HG03097 (cell line): ENCODE measurements around the gene ABCD1.
"Not testable (repeated sequence)": the region's sequence is repeated elsewhere in the genome, so short reads cannot be mapped to it uniquely, and the experiment has no call there.

Source experiments
- ATAC-seq: cut with Tn5 transposase; IDR thresholded peaks from one replicate; pipeline ENCODE4 v1.9.1; 2021; ENCODE audit not compliant: unreplicated experiment, low FRiP score

ABCD1 gene

DNA sequence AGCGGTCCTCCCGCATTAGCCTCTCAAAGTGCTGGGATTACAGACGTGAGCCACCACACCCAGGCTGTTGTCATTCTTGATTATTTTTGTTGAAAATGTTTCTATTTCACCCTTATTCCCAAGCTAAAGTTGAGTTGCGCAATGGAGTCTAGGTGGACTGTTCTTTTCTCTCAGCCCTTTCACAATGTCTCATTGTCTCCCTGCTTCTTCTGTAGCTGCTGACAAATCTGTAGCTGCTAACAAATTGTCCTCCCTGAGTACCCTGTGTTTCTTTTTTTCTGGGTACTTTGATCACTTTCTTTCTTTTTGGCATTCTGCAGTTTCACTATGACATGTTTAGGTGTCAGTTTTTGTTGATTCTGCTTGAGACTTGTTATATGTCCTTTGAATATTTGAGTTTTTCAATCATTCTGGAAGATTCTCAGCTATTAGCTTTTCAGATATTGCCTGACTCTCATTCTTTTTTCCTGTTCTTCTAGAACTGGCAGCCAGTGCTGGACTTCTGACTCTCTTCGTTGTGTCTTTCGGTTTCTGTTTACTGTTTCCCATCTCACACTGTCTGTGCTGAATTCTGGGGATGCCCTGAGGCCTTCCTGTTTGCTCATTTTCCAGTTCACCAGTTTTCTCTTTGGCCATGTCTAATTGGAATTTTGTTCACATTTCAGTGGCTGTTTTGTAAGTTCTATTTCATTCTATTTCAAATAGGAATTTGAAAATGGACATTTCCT, 6.6 kb downstream of the ABCD1 start:
- ATAC-seq, result no peak

DNA sequence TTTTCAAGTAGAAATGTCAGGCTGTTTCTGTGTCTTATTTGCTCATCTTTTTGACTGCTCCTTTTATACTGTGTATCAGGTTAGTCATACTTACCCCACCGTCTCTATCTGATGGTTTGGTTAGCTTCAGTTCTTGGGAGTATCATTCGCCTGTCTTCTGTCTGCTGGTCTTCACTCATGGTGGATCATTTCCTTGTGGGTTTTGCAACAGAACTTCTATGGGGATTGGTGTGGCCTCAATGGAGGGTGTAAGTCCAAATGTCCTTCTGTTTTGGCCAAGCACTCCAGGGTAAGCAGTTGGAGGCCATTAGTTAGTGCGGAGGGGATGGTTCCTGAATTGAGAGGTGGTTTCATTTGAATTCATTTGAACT, 7.2 kb downstream of the ABCD1 start:
- no peak for ATAC-seq

DNA sequence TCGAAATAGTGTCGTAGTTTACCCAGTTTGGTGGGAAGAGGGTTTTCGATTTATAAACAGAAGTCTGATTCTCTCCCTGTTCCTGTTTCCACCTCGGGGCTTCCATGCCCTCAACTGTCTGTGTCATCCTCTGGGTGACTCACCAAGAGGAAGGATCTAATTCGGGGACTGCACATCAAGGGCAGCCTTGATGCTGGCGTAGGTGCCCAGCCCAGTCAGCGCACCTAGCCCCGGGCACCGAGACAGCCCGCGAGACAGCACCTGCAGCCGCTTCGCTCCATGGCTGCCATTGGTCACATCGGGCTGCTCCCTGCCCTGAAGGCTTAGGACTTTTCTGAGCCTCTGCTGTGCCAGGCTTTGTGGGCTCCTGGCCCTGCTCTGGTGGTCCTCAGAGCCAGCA, 7.7 kb downstream of the ABCD1 start:
- no peak for ATAC-seq

DNA sequence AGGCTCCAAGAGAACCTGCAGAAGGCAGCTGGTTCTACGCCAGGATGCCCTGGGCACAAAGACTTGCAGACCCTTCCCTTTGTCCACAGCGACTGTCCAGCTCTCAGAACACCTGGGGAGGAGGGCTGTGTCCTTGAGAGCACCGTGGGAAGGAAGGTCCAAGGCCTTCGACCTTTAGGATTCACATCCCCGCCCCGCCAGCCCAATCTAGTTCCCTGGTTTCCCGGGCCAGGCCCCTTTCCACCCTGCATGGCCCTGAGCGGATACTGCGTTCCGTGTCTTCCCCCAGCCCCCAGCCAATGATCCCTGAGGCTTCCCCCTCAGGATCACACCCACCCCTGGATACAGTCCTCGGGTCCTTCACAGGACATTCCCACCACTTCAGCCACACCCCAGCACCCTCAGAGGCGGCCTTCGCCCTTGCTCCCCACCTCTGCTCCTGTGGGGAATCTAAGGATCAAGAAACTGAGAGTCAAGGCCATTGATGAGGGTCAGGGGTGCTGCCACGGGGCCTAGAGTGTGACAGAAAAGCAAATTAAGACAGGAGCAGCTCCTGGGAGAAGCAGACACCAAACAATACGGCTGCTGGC, 9.1 kb downstream of the ABCD1 start:
- no peak for ATAC-seq

- ATAC-seq, result no peak
These were observed 10.2 kb downstream of the ABCD1 start for GRCh38 chrX:153734871-153735270.

DNA sequence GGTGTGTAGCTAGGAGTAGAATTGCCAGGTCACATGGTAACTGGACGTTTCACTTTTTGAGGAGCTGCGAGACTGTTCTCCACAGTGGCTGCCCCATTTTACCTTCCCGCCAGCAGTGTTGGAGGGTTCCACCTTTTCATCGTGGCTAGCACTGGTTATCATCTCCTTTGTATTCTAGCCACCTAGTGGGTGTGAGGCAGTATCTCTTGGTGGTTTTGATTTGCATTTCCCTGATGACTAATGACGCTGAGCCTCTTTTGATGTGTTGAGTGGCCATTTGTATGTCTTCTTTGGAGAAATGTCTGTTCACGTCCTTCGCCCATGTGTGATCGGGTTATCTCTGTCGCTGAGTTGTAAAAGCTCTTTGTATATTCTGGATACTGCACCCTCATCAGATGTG, 10.6 kb downstream of the ABCD1 start:
- ATAC-seq, result no peak

GRCh38 chrX:153736071-153736820, 11.6 kb downstream of the ABCD1 start:
- no peak for ATAC-seq

DNA sequence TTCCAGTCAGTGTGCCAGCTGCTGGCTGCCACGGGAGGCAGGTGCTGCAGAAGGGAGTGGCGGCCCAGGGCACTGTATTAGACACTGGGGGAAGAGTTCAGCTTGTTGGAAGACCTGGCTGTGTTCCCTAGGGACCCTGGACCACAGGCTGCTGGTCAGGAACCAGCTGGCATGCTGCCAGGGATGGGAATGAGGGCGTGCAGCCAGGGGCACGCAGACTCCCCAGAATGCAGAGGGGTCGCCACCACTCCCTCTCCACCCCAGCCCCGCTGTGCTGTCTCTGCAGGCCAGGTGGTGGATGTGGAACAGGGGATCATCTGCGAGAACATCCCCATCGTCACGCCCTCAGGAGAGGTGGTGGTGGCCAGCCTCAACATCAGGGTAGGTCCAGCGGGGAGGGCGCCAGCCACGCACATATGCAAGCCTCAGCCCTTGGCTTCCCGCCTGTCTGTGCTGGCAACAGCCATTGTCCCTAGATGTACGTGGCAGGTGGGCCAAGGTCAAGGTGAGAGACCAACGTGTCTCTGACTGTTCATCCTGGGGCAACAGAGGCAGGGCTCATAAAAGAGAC, 12.3 kb downstream of the ABCD1 start:
- no peak for ATAC-seq

GRCh38 chrX:153738056-153738605, 13.5 kb downstream of the ABCD1 start:
- no peak for ATAC-seq

- no peak for ATAC-seq
These were observed 15.3 kb downstream of the ABCD1 start for GRCh38 chrX:153739754-153740486.

GRCh38 chrX:153740631-153741222, 16.1 kb downstream of the ABCD1 start:
- no peak for ATAC-seq

DNA sequence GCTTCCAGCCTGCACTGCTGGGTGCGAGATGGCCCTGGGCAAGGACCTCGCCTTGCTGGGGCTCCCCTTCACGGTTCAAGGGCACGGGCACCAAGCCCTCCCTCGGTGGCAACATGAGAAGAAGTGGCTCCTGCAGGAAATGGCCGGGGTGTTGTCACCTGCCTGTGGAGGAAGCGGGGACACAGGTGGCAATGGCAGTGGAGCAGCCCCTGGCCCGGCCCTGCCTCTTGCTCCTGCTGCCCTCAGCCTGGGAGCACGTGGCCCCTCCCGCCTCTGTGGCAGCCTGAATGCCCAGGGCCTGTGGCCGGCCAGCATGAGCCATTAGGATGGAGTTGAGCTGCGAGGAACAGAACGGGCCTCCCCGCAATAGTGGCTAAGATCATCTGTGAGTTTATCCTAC, 16.8 kb downstream of the ABCD1 start:
- ATAC-seq, result no peak

DNA sequence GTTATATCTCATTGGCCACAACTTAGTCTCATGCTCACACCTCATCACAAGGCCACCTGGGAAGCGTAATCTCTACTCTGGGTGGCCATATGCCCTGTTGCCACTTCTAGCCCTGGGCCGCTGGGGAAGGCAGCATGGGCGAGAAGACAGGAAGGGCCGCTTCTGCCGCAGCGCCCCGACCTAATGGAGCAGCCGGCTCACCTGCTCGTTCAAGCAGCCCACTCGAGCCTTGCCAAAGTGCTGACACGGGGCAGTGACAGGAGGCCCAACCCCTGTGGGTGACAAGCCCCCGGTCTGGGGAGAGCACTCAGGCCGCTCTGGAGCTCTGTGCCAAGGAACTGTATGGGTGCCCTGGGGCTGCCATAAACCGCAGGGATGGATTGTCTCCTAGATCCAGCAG, 17.5 kb downstream of the ABCD1 start:
- ATAC-seq, result not testable (repeated sequence)

DNA sequence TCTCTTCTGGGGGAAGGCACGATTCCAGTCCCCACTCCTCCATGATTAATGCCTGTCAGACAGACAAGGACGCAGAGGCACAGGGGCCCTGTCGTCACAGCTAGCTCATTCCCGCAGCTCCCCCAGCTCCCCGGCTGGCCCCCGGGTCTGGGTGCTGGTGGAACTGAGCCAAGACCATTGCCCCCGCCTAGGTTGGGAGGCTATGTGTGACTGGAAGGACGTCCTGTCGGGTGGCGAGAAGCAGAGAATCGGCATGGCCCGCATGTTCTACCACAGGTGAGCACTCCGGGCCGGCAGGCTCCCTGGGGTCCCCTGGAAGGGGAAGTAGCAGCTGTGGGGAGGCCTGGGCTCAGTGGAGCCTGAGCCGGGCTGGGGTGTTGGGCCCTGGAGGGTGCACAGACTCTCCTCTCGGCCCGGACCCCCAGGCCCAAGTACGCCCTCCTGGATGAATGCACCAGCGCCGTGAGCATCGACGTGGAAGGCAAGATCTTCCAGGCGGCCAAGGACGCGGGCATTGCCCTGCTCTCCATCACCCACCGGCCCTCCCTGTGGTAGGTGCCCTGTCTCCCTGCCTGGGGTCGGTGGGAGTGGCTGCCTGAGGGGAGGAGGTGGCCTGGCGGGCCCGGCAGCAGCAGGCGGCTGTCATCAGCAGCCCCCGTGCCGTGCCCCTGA, 18.3 kb downstream of the ABCD1 start:
- ATAC-seq, result not testable (repeated sequence)

- not testable (repeated sequence) for ATAC-seq
These were observed 19.0 kb downstream of the ABCD1 start for GRCh38 chrX:153743468-153744209.

- no peak for ATAC-seq
These were observed 19.8 kb downstream of the ABCD1 start for GRCh38 chrX:153744210-153745066.

GRCh38 chrX:153745067-153745433, 20.4 kb downstream of the ABCD1 start:
- not testable (repeated sequence) for ATAC-seq

- ATAC-seq, result no peak
These were observed 21.7 kb downstream of the ABCD1 start for GRCh38 chrX:153746359-153746758.
